ENCODE data around the gene C4BPB. TPM values are rescaled to one million over a fixed set of nuclear protein-coding genes. Genes with fewer than 3 reads are reported as not detected.
A peak's percentile ranks its signal among the peaks of the same experiment; 100 is the strongest.

Gene C4BPB
- total and polyA plus RNA-seq, 2 of the 13 experiments (the other 11 are each of a cell fraction or from before 2014, with no cell fraction given), result 155 to 266 TPM

DNA sequence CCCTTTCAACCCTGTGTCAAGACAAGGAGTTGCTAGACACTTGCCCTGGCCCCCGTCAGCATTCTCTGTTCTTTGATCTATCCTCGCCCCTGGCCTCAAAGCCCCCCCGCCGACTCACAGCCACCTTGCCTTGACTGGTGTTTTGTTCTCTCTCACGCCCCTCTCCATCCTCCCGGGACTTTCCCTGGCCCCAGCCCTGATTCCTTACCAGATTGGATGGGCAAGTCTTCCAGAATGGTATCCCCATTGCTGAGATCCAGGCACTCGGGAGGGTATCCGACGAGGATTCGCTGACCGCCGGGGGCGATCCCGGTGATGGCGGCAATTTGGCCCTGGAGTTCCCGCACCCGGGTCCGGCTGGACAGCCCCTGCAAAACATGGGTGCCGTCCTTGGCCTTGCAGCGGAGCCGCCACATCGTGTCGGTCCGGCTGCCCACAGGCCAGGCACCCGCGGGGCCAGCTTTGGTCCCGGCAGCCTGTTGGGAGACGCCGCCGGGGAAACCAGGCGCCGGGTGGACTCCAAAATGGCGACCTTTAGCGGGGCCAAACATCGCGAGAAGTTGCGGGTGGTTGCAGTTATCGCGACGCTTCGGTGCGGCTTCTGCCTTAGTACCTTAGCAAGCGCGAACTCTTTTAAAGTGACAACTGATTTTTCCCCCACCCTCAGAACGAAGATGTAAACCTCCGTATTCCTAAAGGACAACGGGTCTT lies 38.0 kb upstream of the C4BPB start (continued):
- TF ChIP-seq, protein P1, sequence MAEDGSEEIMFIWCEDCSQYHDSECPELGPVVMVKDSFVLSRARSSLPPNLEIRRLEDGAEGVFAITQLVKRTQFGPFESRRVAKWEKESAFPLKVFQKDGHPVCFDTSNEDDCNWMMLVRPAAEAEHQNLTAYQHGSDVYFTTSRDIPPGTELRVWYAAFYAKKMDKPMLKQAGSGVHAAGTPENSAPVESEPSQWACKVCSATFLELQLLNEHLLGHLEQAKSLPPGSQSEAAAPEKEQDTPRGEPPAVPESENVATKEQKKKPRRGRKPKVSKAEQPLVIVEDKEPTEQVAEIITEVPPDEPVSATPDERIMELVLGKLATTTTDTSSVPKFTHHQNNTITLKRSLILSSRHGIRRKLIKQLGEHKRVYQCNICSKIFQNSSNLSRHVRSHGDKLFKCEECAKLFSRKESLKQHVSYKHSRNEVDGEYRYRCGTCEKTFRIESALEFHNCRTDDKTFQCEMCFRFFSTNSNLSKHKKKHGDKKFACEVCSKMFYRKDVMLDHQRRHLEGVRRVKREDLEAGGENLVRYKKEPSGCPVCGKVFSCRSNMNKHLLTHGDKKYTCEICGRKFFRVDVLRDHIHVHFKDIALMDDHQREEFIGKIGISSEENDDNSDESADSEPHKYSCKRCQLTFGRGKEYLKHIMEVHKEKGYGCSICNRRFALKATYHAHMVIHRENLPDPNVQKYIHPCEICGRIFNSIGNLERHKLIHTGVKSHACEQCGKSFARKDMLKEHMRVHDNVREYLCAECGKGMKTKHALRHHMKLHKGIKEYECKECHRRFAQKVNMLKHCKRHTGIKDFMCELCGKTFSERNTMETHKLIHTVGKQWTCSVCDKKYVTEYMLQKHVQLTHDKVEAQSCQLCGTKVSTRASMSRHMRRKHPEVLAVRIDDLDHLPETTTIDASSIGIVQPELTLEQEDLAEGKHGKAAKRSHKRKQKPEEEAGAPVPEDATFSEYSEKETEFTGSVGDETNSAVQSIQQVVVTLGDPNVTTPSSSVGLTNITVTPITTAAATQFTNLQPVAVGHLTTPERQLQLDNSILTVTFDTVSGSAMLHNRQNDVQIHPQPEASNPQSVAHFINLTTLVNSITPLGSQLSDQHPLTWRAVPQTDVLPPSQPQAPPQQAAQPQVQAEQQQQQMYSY (CRISPR knock-in tag; IDR thresholded peaks at IDR 0.05), result no peak
- TF ChIP-seq SALL2 (CRISPR knock-in tag; IDR thresholded peaks at IDR 0.05) (peak; percentile 30; the same call in 1 of the 2 replicates), NFE2 (CRISPR knock-in tag; IDR thresholded peaks at IDR 0.05) (no peak), POLR2G (IDR thresholded peaks at IDR 0.05; ENCODE audit: low read depth, low read length) (peak; percentile 80), MEIS2 (CRISPR knock-in tag; IDR thresholded peaks at IDR 0.05) (no peak), KDM4B (CRISPR knock-in tag; IDR thresholded peaks at IDR 0.05) (no peak; the same call in 1 of the 2 replicates), ZNF788 (CRISPR knock-in tag; IDR thresholded peaks at IDR 0.05; ENCODE audit: borderline replicate concordance) (no peak), ISX (CRISPR knock-in tag; conservative IDR thresholded peaks at IDR 0.05) (no peak), ZNF430 (CRISPR knock-in tag; IDR thresholded peaks at IDR 0.05) (no peak), SKI (IDR thresholded peaks at IDR 0.05; ENCODE audit: partially characterized antibody) (no peak), CEBPG (CRISPR knock-in tag; IDR thresholded peaks at IDR 0.05) (no peak), CAMTA2 (CRISPR knock-in tag; IDR thresholded peaks at IDR 0.05; ENCODE audit: borderline replicate concordance) (no peak), GZF1 (CRISPR knock-in tag; IDR thresholded peaks at IDR 0.05) (no peak), ZNF839 (CRISPR knock-in tag; IDR thresholded peaks at IDR 0.05; ENCODE audit: borderline replicate concordance) (no peak), ZNF678 (CRISPR knock-in tag; IDR thresholded peaks at IDR 0.05) (no peak), FOXK2 (IDR thresholded peaks at IDR 0.05) (no peak), HDAC6 (IDR thresholded peaks at IDR 0.05; ENCODE audit: low read depth, low read length) (no peak), HNRNPH1 (optimal IDR thresholded peaks at IDR 0.05; ENCODE audit: low read depth, low read length) (no peak), MED1 (CRISPR knock-in tag; IDR thresholded peaks at IDR 0.05) (no peak; the same call in 1 of the 2 replicates), ZBTB3 (CRISPR knock-in tag; IDR thresholded peaks at IDR 0.05; ENCODE audit: borderline replicate concordance, low read depth) (no peak)
- TF ChIP-seq, protein P2, sequence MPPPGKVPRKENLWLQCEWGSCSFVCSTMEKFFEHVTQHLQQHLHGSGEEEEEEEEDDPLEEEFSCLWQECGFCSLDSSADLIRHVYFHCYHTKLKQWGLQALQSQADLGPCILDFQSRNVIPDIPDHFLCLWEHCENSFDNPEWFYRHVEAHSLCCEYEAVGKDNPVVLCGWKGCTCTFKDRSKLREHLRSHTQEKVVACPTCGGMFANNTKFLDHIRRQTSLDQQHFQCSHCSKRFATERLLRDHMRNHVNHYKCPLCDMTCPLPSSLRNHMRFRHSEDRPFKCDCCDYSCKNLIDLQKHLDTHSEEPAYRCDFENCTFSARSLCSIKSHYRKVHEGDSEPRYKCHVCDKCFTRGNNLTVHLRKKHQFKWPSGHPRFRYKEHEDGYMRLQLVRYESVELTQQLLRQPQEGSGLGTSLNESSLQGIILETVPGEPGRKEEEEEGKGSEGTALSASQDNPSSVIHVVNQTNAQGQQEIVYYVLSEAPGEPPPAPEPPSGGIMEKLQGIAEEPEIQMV (CRISPR knock-in tag; IDR thresholded peaks at IDR 0.05; ENCODE audit: low read depth), result no peak; the same call in 1 of the 2 replicates
- TF ChIP-seq, protein P3, sequence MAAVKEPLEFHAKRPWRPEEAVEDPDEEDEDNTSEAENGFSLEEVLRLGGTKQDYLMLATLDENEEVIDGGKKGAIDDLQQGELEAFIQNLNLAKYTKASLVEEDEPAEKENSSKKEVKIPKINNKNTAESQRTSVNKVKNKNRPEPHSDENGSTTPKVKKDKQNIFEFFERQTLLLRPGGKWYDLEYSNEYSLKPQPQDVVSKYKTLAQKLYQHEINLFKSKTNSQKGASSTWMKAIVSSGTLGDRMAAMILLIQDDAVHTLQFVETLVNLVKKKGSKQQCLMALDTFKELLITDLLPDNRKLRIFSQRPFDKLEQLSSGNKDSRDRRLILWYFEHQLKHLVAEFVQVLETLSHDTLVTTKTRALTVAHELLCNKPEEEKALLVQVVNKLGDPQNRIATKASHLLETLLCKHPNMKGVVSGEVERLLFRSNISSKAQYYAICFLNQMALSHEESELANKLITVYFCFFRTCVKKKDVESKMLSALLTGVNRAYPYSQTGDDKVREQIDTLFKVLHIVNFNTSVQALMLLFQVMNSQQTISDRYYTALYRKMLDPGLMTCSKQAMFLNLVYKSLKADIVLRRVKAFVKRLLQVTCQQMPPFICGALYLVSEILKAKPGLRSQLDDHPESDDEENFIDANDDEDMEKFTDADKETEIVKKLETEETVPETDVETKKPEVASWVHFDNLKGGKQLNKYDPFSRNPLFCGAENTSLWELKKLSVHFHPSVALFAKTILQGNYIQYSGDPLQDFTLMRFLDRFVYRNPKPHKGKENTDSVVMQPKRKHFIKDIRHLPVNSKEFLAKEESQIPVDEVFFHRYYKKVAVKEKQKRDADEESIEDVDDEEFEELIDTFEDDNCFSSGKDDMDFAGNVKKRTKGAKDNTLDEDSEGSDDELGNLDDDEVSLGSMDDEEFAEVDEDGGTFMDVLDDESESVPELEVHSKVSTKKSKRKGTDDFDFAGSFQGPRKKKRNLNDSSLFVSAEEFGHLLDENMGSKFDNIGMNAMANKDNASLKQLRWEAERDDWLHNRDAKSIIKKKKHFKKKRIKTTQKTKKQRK (IDR thresholded peaks at IDR 0.05; ENCODE audit: low read length), result no peak
